Cardiac septum (tissue), 1 donor: ENCODE results near the gene NT5C1B. TPM values are rescaled to one million over a fixed set of nuclear protein-coding genes. Genes with fewer than 3 reads are reported as not detected.

Source experiments
- DNase-seq: peaks from one replicate; pipeline ENCODE4 v3.0.0-alpha.2; 2020; ENCODE audit warnings: low spot score
- intact Hi-C: fragments of 100-400 bp; cut with DNase I; formaldehyde crosslinking; loops from one replicate; pipeline ENCODE4 v1.14.0; 2022
- total RNA-seq: library from RNA; stranded (reverse); fragmentation: NEBNext Ultra II Directional; extraction: Animal tissue kit (Norgen Biotek cat#: 25700); gene quantifications from one replicate; pipeline ENCODE4 v1.2.1, GENCODE V29; 2021
- donor health status: DM: no; HTN: no; CAD: no.

Gene NT5C1B
- total RNA-seq, 1 donor from 2014 or later = not detected

- intact Hi-C loops = no loop called here
- no peak for DNase-seq
Observed at GRCh38 chr2:18602298-18602697, 12.9 kb upstream of the NT5C1B start.

GRCh38 chr2:18600255-18600613, 10.9 kb upstream of the NT5C1B start:
- intact Hi-C loops = no loop called here
- no peak for DNase-seq

GRCh38 chr2:18599509-18600254, 10.3 kb upstream of the NT5C1B start:
- DNase-seq = no peak
- intact Hi-C loops = no loop called here

- no peak for DNase-seq
- intact Hi-C loops = no loop called here
Observed at GRCh38 chr2:18598848-18599484, 9.6 kb upstream of the NT5C1B start.

- intact Hi-C loops = no loop called here
- DNase-seq = no peak
Observed at GRCh38 chr2:18597618-18598017, 8.2 kb upstream of the NT5C1B start.

GRCh38 chr2:18596993-18597392, 7.6 kb upstream of the NT5C1B start:
- no peak for DNase-seq
- intact Hi-C loops = no loop called here

- intact Hi-C loops = no loop called here
- no peak for DNase-seq
Observed at GRCh38 chr2:18593496-18593895, 4.1 kb upstream of the NT5C1B start.

GRCh38 chr2:18592372-18592771, 3.0 kb upstream of the NT5C1B start:
- intact Hi-C loops = no loop called here
- DNase-seq = no peak

- no peak for DNase-seq
- intact Hi-C loops = no loop called here
Observed at GRCh38 chr2:18588802-18589201, 567 bp downstream of the NT5C1B start.

GRCh38 chr2:18588049-18588448, 1.3 kb downstream of the NT5C1B start:
- intact Hi-C loops = no loop called here
- no peak for DNase-seq

- DNase-seq = no peak
- intact Hi-C loops = no loop called here
Observed at GRCh38 chr2:18585526-18585925, 3.8 kb downstream of the NT5C1B start.

- intact Hi-C loops = no loop called here
- no peak for DNase-seq
Observed at GRCh38 chr2:18584608-18584954, 4.8 kb downstream of the NT5C1B start.

- intact Hi-C loops = no loop called here
- DNase-seq = no peak
Observed at GRCh38 chr2:18583905-18584607, 5.3 kb downstream of the NT5C1B start.

GRCh38 chr2:18580606-18581005, 8.8 kb downstream of the NT5C1B start:
- intact Hi-C loops = no loop called here
- DNase-seq = no peak

- DNase-seq = no peak
- intact Hi-C loops = no loop called here
Observed at GRCh38 chr2:18578033-18578432, 11.3 kb downstream of the NT5C1B start.

- intact Hi-C loops = no loop called here
- no peak for DNase-seq
Observed at GRCh38 chr2:18566145-18566769, 23.1 kb downstream of the NT5C1B start.

GRCh38 chr2:18560797-18561085, 28.6 kb downstream of the NT5C1B start:
- intact Hi-C loops = loop anchor here (2.0 kb wide), 1 partner anchor 42 kb away; no protein-coding TSS in a partner anchor
- no peak for DNase-seq

- intact Hi-C loops = loop anchor here (2.0 kb wide), 1 partner anchor 41 kb away; no protein-coding TSS in a partner anchor
- peak; percentile 95 for DNase-seq
Observed at GRCh38 chr2:18560031-18560796, 29.2 kb downstream of the NT5C1B start, which contains the start of gene RDH14. Gene RDH14 (minus strand): TSS chr2:18560653. CDS start chr2:18560572, 81 bp downstream.

- no peak for DNase-seq
- intact Hi-C loops = loop anchor here (2.0 kb wide), 2 partner anchors 35 to 41 kb away; no protein-coding TSS in a partner anchor
Observed at GRCh38 chr2:18559531-18560030, 29.8 kb downstream of the NT5C1B start.
